Activated CD4-positive, alpha-beta T cell treated with anti-CD3 and anti-CD28 coated beads, Interleukin-2, Interleukin-4, amounts not matched to agents 100 ng/mL and 50 ng/mL, durations not matched to agents 16 hours and 8 hours (primary cell): ENCODE measurements around the gene CREB3L1.

ENCODE experiments used
- DNase-seq: peaks from one replicate; pipeline ENCODE4 v3.0.0-alpha.2; 2020; ENCODE audit warnings: low spot score

Gene CREB3L1

DNA sequence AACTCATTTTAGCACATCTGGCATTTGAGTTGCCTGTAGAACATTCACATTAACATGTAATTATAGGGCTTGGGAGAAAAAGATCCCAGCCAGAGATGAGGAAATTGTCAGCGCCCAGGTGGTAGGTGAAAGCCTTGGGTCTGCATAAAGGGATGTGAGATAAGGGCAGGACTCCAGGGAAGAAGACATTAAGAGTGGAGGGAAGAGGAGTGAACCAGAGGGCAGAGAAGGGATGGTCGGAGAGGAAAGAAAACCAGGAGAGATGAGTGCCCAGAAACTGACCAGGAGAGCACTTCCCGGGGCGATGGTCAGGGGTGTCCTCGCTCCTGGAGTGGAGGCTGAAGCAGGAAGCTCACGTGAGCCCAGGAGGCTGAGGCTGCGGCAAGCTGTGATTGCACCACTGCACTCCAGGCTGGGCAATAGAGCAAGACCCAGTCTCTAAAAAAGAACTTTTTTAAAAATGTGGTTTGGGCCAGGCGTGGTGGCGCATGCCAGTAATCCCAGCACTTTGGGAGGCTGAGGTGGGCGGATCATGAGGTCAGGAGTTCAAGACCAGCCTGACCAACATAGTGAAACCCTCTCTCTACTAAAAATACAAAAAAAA is 49.5 kb downstream of the CREB3L1 start:
- no peak for DNase-seq

DNA sequence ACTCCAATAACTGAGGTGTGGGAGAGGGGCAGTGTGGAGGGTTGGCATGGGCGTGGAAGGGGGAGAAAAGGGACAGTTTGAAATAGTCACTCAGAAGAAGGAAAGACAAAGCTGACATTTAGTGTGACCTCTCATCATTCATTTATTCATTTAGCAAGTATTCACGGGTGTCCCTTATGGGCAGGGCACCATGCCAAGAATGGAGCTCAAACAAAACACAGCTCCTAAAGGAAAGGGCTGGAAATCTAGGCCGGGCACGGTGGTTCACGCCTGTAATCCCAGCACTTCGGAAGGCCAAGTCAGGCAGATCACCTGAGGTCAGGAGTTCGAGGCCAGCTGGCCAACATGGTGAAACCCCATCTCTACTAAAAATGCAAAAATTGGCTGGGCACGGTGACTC is 50.4 kb downstream of the CREB3L1 start:
- no peak for DNase-seq

DNA sequence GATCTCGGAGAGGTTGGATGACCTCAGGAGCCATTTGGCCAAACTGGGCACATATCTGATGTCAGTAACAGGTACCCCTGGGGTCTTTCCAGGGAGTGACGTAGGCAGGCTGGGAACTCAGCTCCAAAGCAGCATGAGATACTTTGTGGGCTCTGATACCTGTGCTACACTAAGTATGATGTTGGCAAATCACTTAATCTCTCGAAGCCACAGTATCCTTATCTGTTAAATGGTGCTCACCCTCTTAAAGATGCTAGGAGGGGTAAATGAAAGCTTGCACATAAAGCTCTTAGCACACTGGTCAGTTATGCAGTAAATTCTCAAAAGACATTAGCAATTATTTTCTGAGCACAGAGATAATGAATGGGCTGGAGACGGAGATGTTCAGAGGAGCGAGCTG is 52.7 kb downstream of the CREB3L1 start:
- no peak for DNase-seq

DNA sequence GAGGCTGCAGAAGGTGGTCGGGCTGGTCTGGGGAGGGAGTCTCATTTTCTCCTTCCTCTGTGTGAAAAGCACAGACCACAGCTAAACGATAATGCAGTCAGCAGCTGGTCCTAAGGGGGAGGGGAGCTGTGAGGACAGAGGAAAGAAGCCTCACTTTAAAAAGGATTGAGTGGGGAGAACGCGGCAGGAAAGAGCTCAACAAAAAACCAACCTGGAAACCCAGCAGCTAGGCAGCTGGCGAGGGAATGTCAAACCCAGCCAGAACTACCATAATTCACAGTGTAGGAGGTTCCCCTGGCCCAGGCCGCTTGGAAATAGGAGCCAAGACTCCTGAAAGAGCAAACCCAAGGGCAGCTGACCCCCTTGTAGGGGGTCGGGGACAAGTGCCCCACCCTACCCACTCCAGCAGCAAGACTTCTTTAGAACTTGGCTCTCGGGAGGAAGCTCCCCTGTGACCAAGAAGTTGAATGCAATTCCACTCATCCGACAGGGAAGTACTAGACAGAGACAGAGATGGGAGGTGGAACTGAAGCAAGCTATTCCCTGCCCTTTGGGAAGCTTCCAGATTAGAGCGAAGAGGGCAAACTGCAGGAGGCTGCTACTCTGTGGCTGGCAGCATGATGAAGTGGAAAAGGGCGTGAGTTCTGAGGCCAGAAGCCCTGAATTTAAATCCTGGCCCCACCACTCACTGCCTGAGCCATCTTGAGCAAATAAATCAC is 53.3 kb downstream of the CREB3L1 start:
- DNase-seq = no peak

DNA sequence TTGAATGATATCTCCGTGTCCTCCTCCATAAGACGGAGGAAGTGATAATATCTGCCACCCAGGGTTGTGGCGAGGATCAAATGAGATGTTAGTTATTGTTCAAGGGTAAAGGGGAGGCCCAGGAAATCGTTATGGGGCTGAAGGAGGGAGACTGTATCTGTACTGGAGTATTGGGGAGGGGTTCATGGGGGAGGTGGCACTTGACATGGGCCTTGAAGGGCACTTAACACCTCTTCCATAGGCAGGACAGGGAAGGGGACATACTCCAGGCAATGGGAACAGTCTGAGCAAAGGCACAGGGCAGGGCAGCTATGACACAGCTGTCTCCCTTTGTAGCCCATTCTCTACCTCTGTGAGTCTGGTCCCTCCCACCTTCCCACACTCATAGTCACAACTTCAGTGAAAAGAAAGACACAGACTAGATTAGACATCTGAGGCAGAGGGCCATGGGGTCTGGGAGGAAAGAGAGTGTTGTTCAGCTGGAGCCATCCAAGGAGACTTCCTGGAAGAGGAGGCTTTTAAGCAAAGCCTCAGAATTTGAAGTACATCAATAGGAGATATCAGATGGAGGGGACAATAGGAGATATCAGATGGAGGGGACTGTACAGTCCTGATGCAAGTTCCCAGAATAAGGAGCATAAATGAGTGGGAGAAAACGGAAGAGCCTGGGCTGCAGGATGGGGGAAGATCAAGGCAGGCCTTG is 54.0 kb downstream of the CREB3L1 start:
- no peak for DNase-seq

DNA sequence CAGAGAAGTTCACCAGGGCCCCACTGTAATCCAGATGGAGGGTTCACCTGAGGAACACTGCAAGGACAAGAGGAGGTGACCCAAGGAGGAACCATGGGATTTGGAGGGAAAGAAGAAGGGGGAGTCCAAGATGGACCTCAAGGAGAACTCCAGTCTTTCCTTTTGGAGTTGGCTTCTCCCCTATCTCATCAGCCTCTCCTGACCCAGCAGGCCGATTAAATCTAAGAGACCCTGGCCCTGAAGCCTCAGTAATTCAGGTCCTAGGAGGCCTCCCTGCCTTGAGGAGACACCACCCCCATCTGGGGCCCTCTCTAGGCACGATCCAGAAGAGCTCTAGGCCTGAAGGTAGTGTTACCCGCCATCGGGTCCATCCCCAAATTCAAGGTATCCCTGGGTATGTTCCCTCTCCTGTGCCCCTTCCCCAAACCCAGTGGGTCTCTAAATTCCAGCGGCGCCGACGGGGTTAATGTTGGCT is 54.7 kb downstream of the CREB3L1 start:
- no peak for DNase-seq

DNA sequence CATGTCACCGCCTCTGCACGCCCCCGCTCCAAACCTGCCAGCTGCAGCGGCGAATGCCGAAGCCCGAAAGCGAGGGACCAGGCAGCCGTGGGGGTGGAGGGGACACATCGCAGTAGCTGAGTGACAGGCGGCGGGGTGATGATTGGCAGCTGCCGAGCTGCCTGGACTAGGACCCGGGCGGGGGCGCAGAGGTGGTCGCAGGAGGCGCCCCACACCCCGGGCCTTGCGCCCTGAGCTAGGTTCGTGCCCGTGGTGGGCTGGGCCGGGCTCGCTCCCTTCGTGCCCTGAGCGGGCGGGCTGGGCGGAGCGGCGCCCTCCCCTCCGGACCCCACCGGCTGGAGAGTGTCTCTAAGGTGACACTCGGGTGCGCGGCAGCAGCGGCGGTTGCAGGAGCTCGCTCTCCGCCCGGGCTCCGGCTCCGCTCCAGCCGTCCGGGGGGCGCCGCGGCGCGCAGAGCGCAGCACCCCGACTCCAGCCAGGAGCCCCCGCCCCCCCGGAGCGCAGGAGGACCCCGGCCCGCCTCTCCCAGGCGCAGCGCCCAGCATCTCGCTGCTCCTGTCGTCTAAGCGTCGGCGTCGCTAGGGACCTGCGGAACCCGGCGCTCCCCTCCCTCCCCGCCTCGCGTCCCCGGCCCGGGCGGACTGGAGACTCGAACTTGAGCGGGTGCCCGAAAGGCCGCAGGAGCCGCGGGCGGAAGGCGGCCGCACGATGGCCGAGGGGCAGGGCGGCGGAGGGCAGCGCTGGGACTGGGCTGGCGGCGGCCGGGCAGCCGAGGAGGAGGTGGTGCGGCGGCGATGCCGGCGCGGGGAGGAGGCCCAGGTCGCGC is 55.3 kb downstream of the CREB3L1 start:
- no peak for DNase-seq

DNA sequence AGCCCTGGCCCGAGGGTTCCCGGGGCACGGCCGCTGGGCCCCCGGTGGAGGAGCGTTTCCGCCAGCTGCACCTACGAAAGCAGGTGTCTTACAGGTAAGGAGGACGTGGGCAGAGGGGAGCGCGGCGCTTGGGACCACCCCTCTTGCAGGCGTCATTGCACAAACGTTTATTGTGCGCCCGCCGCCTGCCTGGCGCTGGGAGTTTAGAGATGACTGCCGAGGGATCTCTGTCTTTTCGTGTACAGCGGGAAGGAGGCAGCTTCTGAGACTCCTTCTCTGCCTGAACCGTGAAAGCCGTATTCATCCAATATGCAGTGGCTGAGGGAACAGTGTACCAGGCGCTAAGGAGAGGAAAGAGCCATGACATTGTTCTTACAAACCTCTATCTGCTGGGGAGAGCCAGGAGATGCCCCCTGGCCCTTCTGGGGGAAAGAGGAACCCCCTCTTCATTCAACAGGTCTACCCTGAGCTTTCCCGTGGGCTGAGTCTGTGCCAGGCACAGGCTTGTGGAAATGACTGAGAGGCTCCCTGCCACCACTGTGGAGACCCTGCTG is 56.0 kb downstream of the CREB3L1 start:
- DNase-seq = no peak

DNA sequence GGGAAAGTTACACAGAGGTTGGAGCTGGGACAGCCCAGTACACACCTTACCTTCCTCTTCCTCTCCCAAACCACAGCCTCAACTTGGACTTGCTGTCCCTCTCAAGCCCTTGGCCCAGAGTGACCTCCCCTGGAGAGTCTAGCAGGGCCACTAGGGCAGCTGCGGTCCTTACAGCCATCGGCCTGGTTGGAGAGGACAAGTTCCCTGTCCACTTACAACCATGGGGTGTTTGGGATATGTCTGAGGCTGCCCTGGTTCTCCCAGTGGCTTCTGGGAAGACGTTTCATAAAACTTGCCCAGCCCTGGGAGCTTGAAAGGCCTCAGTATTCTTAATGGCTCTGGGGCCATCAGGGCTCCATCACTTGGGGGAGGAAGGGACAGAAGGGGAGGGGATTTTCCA is 56.7 kb downstream of the CREB3L1 start:
- DNase-seq = no peak

DNA sequence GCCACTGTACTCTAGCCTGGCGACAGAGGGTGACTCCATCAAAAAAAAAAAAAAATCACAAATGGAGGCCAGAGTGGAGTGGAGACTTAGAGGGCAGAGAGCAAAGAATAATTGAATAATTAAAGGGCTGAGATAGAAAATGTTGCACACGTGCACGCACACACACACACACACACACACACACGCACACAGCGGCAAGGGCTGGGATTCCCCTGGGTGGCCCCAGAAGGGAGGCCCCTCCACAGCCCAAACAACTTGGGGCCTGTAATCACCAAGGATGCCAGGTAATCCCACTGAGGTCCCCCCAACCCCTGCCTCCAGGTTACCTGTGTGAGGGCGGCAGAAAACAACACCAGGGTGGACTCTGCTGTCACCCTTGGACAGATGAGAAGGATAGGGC is 57.8 kb downstream of the CREB3L1 start:
- DNase-seq = no peak

DNA sequence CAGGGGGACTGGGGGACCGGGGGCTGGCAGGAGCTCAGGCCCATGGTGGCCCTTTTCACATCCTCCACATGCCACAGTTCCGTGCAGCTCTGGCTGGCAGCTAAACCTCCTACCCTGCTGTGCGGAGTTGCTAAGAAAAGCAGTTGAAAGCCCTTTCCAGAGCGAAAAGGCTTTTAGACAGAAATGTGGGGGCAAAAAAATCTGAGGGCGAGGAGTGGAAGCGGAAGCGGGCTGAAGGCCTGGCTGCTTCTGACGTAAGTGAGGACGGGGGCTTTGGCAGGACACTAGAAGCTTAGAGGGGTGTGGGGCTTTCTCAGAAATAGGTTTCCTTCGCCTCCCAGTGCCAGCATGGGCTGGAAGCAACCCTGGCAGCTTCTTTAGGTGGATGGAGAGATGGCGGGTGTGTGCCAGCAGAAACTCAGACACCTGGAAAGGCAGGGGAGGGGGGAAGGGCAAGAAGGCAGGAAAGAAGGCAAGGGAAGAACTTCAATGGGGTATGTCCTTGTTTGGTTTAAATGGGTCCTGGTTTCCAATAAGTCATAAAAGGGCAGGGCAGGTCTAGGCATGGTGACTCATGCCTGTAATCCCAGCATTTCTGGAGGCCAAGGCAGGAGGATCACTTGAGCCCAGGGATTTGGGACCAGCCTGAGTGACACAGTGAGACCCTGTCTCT is 58.6 kb downstream of the CREB3L1 start:
- DNase-seq = no peak

DNA sequence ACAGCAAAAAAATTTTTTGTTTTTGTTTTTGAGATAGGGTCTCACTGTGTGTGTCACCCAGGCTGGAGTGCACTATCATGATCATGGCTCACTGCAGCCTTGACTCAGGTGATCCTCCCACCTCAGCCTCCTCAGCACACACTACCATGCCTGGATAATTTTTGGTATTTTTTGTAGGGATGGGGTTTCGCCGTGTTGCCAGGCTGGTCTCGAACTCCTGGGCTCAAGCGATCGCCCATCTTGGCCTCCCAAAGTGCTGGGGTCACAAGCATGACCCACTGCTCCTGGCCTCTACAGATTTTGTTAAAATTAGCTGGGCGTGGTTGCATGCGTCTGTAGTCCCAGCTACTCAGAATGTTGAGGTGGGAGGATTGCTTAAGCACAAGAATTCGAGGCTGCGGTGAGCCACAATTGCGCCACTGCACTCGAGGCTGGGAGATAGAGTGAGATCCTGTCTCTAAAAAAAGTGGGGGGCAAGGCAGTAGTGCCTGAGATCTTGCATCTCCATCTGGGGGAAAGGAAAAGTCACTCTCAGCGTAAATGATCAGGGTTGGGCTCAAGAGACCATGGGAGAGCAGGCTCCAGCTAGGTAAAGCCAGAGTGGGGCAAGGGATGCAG is 59.2 kb downstream of the CREB3L1 start:
- DNase-seq = no peak

DNA sequence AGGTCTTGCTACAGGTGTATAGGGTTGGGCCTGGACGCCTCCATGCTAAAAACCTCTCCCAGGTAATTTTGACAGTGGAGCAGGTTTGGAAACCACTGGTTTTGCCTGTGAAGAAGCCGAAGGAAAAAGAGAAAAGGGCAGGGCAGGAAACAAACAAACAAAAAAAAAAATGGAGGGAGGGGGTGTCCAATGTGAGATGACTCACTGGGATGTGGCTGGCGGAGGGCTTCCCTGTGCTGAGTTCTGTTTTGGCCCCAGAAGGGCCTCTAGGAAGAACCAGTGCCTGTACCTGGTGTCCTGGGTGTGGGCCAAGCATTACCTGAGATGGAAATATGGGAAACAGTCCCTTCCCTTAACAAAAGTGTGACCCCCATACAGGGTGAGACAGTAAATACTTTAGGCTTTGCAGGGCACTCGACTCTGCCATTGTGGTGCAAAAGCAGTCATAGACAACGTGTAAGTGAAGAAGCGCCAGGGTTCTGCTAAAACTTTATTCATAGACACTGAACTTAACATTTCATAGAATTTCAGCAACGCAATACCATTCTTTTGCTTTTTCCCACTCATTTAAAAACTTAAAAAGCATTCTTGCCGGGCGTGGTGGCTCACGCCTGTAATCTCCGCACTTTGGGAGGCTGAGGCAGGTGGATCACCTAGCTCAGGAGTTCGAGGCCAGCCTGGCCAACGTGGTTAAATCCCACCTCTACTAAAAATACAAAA is 60.3 kb downstream of the CREB3L1 start:
- no peak for DNase-seq

DNA sequence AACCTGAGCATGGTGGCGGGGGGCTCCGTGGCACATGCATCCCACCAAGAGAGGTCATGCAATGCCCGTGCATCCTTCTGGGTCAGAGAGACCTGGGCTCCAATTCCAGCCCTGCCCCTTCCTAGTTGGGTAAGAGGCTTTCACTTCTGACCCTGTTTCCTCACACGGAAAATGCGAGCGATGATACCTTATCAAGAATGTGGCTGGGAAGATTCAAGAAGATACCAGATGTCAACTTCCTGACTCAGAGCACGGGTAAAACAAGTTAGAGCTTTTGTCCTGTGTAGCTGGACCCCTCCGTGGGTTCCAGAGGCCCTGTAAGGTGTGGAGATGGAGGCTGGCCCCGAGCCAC is 61.1 kb downstream of the CREB3L1 start:
- DNase-seq = no peak

DNA sequence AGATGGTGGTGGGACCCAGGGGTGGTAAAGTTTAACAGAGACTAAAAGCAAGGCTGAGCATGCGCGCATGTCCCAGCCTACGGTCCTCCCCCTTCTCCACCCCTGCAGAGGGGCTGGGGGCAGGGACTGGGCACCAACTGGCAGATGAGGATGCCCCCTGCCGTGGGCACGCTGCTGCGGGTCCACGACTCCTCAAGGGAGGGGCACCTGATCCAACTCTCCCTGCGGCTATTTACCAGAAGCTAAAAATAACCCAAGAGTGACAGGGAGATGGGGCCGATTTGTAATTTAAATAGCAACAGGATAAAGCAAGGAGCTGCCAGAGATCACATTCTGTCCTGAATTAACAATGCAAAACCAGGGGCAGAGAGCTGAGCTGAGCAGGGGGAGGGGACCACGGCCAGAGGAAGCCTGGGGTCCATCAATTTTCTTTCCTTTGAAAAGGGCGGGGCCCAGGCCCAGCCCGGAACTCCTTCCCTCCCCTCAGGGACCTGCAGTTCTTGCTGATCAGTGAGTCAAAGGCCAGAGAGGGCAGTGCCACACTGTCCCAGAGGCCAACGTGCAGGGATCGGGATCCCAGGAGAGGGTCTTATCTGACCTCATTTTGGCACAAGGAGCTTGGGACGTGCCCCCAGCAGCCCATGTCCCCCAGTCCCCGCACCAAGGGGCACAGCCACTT is 61.7 kb downstream of the CREB3L1 start:
- no peak for DNase-seq

DNA sequence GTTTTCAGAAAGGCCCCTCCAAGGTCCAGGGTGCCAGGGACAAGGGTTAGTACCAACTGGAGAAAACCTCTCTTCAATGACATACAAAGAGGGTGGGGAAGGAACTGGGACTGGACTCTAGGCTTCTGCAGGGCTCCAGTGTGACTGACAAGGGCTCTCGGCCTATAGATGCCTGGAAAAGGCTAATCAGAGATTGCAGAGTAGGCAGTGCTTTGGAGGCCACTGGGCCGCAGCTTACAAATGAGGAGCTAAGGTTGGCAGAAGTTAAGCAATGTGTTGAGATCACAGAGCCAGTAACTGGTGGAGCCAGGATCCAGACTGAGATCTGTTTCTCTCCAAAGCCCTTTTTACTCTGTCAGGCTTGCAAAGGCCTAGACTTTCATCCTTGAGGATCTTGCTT is 62.4 kb downstream of the CREB3L1 start:
- no peak for DNase-seq

DNA sequence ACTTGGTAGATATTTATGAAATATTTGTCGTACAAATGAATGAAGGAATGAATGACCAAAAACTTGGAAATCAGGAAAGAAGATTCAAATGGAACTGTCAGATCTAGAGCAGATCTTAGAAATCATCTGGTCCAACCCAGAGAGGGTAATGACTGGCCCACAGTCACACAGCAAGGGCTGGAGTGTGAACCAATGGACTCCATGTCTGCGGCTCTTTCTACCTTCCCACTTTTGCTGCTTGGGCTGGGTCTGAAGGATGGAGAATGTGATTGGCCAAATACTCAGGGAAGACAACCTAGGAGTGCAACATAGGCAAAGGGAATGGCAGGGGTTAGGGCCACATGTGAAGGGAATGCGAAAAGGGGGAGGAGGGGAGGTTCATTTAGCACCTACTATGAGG is 64.0 kb downstream of the CREB3L1 start:
- no peak for DNase-seq

DNA sequence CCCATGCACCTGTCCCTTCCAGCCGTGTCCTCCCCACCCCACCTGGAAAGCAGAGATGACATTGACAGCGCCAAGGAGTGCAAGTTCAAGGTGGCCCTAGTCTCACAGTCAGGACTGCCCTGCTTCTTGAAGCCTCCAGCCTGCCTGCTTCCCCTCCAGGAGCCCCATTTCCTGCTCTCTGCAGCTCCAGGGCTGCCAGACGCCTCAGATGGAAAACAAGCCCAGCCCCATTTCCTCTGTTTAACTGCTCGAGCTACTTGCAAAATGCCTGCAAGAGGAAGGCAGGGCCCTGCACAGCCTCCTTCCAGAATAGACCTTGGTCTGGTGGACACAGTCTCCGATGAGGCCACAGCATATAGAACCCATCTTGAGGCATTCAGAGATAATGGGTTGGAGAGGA is 64.8 kb downstream of the CREB3L1 start:
- no peak for DNase-seq

DNA sequence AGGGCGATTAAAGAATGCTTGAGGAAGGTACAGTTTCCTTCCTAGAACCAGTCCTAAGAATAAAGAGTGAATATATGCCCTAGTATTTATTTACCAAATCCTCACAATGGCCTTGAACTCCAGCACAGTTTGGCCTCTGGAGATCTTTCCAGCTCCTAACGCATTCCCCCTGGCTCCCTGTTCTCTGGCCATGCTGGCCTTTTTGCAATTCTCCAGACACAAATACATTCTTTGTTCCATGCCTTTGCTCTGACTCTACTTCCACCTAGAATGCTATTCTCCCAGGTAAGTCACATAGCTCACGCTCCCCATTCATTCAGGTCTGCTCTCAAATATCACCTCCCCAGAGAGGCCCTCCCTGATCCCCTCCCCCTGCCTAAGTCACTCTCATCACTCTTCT is 66.1 kb downstream of the CREB3L1 start:
- DNase-seq = no peak

DNA sequence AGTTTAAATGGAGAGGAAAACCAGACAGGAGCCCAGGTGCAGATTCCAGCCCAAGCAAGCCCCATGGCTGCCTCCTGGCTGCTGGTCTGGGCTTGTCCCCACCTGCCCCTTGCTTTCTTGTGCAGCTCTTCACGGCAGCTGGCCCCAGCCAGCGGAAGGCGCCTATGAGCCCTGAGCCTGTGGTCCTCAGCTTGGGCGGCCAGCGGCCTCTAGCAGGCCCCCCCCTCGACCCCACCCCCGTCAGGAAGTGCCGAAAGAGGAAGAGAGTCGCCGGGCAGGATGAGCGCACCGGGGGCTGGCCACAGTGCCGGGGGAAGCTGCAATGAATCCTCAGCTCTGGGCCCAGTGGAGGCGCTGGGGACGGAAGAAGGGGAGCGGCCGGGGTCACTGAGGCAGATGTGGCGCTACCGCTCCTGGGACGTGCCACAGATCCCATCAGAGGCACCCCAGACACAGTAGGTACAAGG is 67.7 kb downstream of the CREB3L1 start:
- no peak for DNase-seq
